SH-SY5Y (cell line): Measurements from ENCODE around the gene ZCCHC24.

Experiments used
- GATA2 ChIP-seq: IDR thresholded peaks from 2 replicates; pipeline ENCODE4 v1.6.1; 2011; ENCODE audit warnings: mild to moderate bottlenecking, low read depth, low read length
- GATA3 ChIP-seq: IDR thresholded peaks from 2 replicates; pipeline ENCODE4 v1.6.1; 2011; ENCODE audit warnings: low read depth, mild to moderate bottlenecking, low read length, moderate library complexity

DNA sequence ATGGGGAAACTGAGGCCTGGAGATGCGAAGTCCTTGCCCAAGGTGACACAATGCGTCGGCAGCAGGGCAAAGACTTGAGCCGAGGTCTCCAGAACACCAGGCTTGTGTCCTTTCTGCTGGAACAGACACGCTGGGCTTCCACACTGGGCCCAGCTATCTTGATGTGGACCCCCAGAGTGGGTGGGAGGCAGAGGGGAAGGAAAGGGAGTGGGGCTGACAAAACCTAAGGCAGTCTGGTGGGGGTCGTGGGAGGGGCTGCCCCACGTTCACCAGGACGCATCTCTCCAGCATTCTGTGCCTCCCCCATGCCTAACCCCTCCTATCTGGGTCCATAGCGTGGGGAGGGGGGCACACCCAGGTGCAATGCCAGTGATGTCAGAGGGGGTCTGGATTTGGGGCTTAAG, 60.0 kb downstream of the ZCCHC24 start:
- TF ChIP-seq GATA3 (no peak), GATA2 (no peak)
